Ishikawa (cell line): Measurements from ENCODE around the gene SYT7.

Source experiments
- CEBPB ChIP-seq: IDR thresholded peaks from 2 replicates; pipeline ENCODE4 v1.6.1; 2012
- CREB1 ChIP-seq: IDR thresholded peaks from 2 replicates; pipeline ENCODE4 v1.6.1; 2012; ENCODE audit warnings: low read depth
- EGR1 ChIP-seq: IDR thresholded peaks from 2 replicates; pipeline ENCODE4 v1.6.1; 2012
- EP300 ChIP-seq: IDR thresholded peaks from 2 replicates; pipeline ENCODE4 v1.6.1; 2012; ENCODE audit warnings: borderline replicate concordance
- FOXM1 ChIP-seq: IDR thresholded peaks from 2 replicates; pipeline ENCODE4 v1.6.1; 2012; ENCODE audit warnings: low read depth, borderline replicate concordance
- NFIC ChIP-seq: IDR thresholded peaks from 2 replicates; pipeline ENCODE4 v1.6.1; 2012
- RAD21 ChIP-seq: IDR thresholded peaks from 2 replicates; pipeline ENCODE4 v1.6.1; 2012; ENCODE audit warnings: low read depth
- TAF1 ChIP-seq: IDR thresholded peaks from 2 replicates; pipeline ENCODE4 v1.6.1; 2012; ENCODE audit warnings: low read depth, mild to moderate bottlenecking
- TCF12 ChIP-seq: IDR thresholded peaks from 2 replicates; pipeline ENCODE4 v1.6.1; 2012; ENCODE audit warnings: low read depth
- TEAD4 ChIP-seq: IDR thresholded peaks from 2 replicates; pipeline ENCODE4 v1.6.1; 2012
- YY1 ChIP-seq: IDR thresholded peaks from 2 replicates; pipeline ENCODE4 v1.6.1; 2012; ENCODE audit warnings: low read depth
- ZBTB7A ChIP-seq: IDR thresholded peaks from 2 replicates; pipeline ENCODE4 v1.6.1; 2012; ENCODE audit warnings: low read depth
- TF ChIP-seq, protein P1 (sequence below): IDR thresholded peaks from 2 replicates; pipeline ENCODE4 v1.6.1; 2012
- TF ChIP-seq, protein P2 (sequence below): IDR thresholded peaks from 2 replicates; pipeline ENCODE4 v1.6.1; 2012; ENCODE audit warnings: low read depth, mild to moderate bottlenecking
- TF ChIP-seq, protein P3 (sequence below): IDR thresholded peaks from 2 replicates; pipeline ENCODE4 v1.6.1; 2012

SYT7 gene

GRCh38 chr11:61536676-61537270 lies 44.1 kb downstream of the SYT7 start:
- TF ChIP-seq FOXM1 (no peak), TEAD4 (no peak), EGR1 (no peak), TCF12 (no peak), NFIC (no peak), TAF1 (no peak), RAD21 (no peak), CREB1 (no peak), CEBPB (no peak), EP300 (no peak), ZBTB7A (no peak), YY1 (no peak)
- TF ChIP-seq, protein P1, sequence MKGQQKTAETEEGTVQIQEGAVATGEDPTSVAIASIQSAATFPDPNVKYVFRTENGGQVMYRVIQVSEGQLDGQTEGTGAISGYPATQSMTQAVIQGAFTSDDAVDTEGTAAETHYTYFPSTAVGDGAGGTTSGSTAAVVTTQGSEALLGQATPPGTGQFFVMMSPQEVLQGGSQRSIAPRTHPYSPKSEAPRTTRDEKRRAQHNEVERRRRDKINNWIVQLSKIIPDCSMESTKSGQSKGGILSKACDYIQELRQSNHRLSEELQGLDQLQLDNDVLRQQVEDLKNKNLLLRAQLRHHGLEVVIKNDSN, result no peak
- TF ChIP-seq, protein P2, sequence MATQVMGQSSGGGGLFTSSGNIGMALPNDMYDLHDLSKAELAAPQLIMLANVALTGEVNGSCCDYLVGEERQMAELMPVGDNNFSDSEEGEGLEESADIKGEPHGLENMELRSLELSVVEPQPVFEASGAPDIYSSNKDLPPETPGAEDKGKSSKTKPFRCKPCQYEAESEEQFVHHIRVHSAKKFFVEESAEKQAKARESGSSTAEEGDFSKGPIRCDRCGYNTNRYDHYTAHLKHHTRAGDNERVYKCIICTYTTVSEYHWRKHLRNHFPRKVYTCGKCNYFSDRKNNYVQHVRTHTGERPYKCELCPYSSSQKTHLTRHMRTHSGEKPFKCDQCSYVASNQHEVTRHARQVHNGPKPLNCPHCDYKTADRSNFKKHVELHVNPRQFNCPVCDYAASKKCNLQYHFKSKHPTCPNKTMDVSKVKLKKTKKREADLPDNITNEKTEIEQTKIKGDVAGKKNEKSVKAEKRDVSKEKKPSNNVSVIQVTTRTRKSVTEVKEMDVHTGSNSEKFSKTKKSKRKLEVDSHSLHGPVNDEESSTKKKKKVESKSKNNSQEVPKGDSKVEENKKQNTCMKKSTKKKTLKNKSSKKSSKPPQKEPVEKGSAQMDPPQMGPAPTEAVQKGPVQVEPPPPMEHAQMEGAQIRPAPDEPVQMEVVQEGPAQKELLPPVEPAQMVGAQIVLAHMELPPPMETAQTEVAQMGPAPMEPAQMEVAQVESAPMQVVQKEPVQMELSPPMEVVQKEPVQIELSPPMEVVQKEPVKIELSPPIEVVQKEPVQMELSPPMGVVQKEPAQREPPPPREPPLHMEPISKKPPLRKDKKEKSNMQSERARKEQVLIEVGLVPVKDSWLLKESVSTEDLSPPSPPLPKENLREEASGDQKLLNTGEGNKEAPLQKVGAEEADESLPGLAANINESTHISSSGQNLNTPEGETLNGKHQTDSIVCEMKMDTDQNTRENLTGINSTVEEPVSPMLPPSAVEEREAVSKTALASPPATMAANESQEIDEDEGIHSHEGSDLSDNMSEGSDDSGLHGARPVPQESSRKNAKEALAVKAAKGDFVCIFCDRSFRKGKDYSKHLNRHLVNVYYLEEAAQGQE, result no peak
- TF ChIP-seq, protein P3, sequence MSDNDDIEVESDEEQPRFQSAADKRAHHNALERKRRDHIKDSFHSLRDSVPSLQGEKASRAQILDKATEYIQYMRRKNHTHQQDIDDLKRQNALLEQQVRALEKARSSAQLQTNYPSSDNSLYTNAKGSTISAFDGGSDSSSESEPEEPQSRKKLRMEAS, result no peak

- TF ChIP-seq ZBTB7A (no peak), TEAD4 (no peak), RAD21 (no peak), EP300 (no peak), EGR1 (no peak), TCF12 (no peak), CREB1 (no peak), NFIC (no peak), TAF1 (no peak), YY1 (no peak), FOXM1 (no peak)
- TF ChIP-seq, protein P2, result no peak
- TF ChIP-seq, protein P3, result no peak
- TF ChIP-seq, protein P1, result no peak
Measured at GRCh38 chr11:61535998-61536675, 44.7 kb downstream of the SYT7 start.

- TF ChIP-seq, protein P3, result no peak
- TF ChIP-seq EGR1 (no peak), EP300 (no peak), CEBPB (no peak), FOXM1 (no peak), NFIC (no peak)
- TF ChIP-seq, protein P1, result no peak
Measured at GRCh38 chr11:61534933-61535839, 45.7 kb downstream of the SYT7 start.

GRCh38 chr11:61534025-61534932 lies 46.6 kb downstream of the SYT7 start:
- TF ChIP-seq CREB1, result no peak
- TF ChIP-seq NFIC, result no peak
- no peak for TF ChIP-seq FOXM1
- TF ChIP-seq CEBPB, result no peak
- no peak for TF ChIP-seq EP300
- TF ChIP-seq, protein P2, result no peak
- TF ChIP-seq, protein P3, result no peak
- TF ChIP-seq RAD21, result no peak
- TF ChIP-seq TCF12, result no peak
